PFSK-1 (cell line): ENCODE results near the gene PDCD4.

Experiments
- POLR2AphosphoS5 ChIP-seq: IDR thresholded peaks from 2 replicates; pipeline ENCODE4 v1.6.1; 2012; ENCODE audit warnings: low read depth, mild to moderate bottlenecking, control low read depth, low read length, moderate library complexity
- SIN3A ChIP-seq: IDR thresholded peaks from 2 replicates; pipeline ENCODE4 v1.6.1; 2012; ENCODE audit warnings: mild to moderate bottlenecking, low read length, moderate library complexity, borderline replicate concordance; ENCODE audit not compliant: insufficient read depth

DNA sequence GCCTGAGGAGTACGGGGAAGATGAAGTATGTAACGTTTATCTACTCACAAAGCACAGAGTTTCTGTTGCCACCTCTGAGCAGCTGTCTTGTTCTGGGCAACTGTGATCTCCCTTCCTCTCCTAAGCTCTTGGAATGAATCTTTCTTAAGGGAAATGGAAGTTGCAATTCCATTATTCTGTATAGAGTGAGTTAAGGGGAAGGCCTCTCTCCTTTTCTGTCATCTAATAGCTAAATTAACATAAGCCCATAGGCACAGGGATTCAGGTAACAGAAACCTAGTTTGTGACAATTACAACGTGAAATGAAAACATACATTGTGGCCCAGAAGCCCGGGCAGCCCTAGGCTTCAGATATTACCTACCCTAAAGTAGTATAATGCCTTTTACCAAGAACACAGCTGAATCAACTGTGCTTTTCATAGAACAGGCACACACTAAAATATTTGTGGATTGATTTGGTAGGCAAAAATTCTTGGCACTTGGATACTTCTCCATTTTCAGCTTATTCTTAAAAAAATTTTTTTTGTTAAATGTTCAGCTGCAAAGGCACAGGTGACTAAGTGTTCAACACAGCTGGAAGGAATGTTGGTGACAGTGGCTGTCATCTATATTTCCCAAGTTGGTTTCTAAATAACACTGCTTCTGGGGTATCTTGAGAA is 3.8 kb upstream of the PDCD4 start:
- TF ChIP-seq POLR2AphosphoS5 (no peak), SIN3A (no peak)
